ENCODE measurements around the gene PTPRG. TPM values are rescaled to one million over a fixed set of nuclear protein-coding genes. Genes with fewer than 3 reads are reported as not detected.

Gene PTPRG
- total RNA-seq, 1 experiment from 2014 or later, result 69.3 TPM

GRCh38 chr3:61736506-61736905, 175.1 kb downstream of the PTPRG start:
- no peak overlapping the region for H2BK15ac ChIP-seq (ENCODE audit: low read depth, low read length)
- no peak overlapping the region for H3K4me3 Mint-ChIP-seq
- H2AK5ac ChIP-seq (ENCODE audit: insufficient read length, low read length), result no peak overlapping the region
- no peak overlapping the region for H3K9ac ChIP-seq (ENCODE audit: extremely low read depth, insufficient read length, low read length)
- no peak overlapping the region for H2BK20ac ChIP-seq (ENCODE audit: low read depth, low read length, poor library complexity, severe bottlenecking)
- peaks cover 12 to 13% (median 13%) of the 10 kb centered on the region in 3 experiments; a peak in 6 of 7 replicates for H3K36me3 Mint-ChIP-seq (ENCODE audit: insufficient read depth in 1 of 3, low read depth in 3 of 3)
- H2BK5ac ChIP-seq (ENCODE audit: insufficient read length, low read length), result no peak overlapping the region
- no peaks in the 10 kb centered on the region for H3K23me2 ChIP-seq (ENCODE audit: insufficient read length, low read depth, low read length, poor library complexity, severe bottlenecking)
- no CpG with 5 or more reads among the region's 5 CpGs for WGBS (ENCODE audit: extremely low coverage, insufficient read length, low lambda C conversion rate)
- H3K4me1 ChIP-seq (ENCODE audit: insufficient read depth, low read length), result peaks cover 2% of the 10 kb centered on the region; the same call in 1 of the 2 replicates
- H3K56ac ChIP-seq (ENCODE audit: insufficient read length, low read depth, low read length), result no peak overlapping the region
- no peak overlapping the region for H3T11ph ChIP-seq (ENCODE audit: low read length)
- no peak overlapping the region for H4K5ac ChIP-seq (ENCODE audit: insufficient read length, low read depth, low read length)
- no peaks in the 10 kb centered on the region for H3K27me3 ChIP-seq (ENCODE audit: insufficient read depth, low read length)
- H4K20me1 ChIP-seq (ENCODE audit: control insufficient read depth, insufficient read depth, insufficient read length), result no peaks in the 10 kb centered on the region
- no peak overlapping the region for H3K14ac ChIP-seq (ENCODE audit: insufficient read depth, low read length)
- H4K8ac ChIP-seq (replicated peaks; ENCODE audit: insufficient read length, low read depth, low read length), result no peak overlapping the region
- H3K4me1 Mint-ChIP-seq, result peaks cover 37 to 39% of the 10 kb centered on the region in 2 experiments
- no peak for TF ChIP-seq CTCF (conservative IDR thresholded peaks at IDR 0.05)
- no peak overlapping the region for H2BK120ac ChIP-seq (ENCODE audit: low read depth, low read length, poor library complexity, severe bottlenecking)
- H3K18ac ChIP-seq (ENCODE audit: insufficient read length, low read depth, low read length), result no peak overlapping the region
- no peaks in the 10 kb centered on the region for H3K9me3 Mint-ChIP-seq
- H3K9me3 ChIP-seq (ENCODE audit: control insufficient read depth, low read depth, low read length), result no peaks in the 10 kb centered on the region
- no peak overlapping the region for H4K91ac ChIP-seq (ENCODE audit: insufficient read length, low read depth, low read length)
- no peak overlapping the region for H2BK12ac ChIP-seq (ENCODE audit: insufficient read length, low read depth, low read length)
- H2AFZ ChIP-seq (ENCODE audit: low read length), result no peak overlapping the region
- no peak overlapping the region for H3K4me2 ChIP-seq (ENCODE audit: insufficient read depth, insufficient read length, low read length)
- H3K79me2 ChIP-seq (ENCODE audit: insufficient read depth, low read length), result peaks cover 23% of the 10 kb centered on the region; the same call in 1 of the 2 replicates
- no peak overlapping the region for H3K4ac ChIP-seq (ENCODE audit: low read depth, low read length)
- no peak overlapping the region for H3K27ac ChIP-seq (ENCODE audit: insufficient read length, low read depth, low read length)
- H3K27ac Mint-ChIP-seq, result no peak overlapping the region
- DNase-seq, result no peak
- H3K79me1 ChIP-seq (ENCODE audit: insufficient read depth, low read depth, low read length, poor library complexity, severe bottlenecking), result peaks cover 4% of the 10 kb centered on the region
- no peaks in the 10 kb centered on the region for H3K27me3 Mint-ChIP-seq (ENCODE audit: low read depth)
- no peak overlapping the region for H3K23ac ChIP-seq (ENCODE audit: insufficient read length, low read depth, low read length)
